Adrenal gland (tissue), 5 donors: ENCODE results near the gene TTLL10.

Experiments
- CTCF ChIP-seq, 6 experiments: fragments of 450-650 bp in 4 of 6; fragments of 200-600 bp in 2 of 6; sonication (generic) in 1 of 6; IDR thresholded peaks; 1 replicate in 5 of 6; 2 replicates in 1 of 6; pipeline versions ENCODE4 v1.5.1 to v1.8.0; 2016 to 2021; ENCODE audit warnings: antibody characterized with exemption in 6 of 6, mild to moderate bottlenecking in 2 of 6, moderate library complexity in 1 of 6
- POLR2A ChIP-seq, 2 donors: fragments of 450-650 bp; IDR thresholded peaks; one replicate each; pipeline ENCODE4 v1.6.1; 2017; ENCODE audit warnings: antibody characterized with exemption in 2 of 2, mild to moderate bottlenecking in 2 of 2, moderate library complexity in 1 of 2
- donor health status: DM: no; HTN: no; CAD: no.

- TF ChIP-seq CTCF (IDR thresholded peaks at IDR 0.05) (no peak), POLR2A (IDR thresholded peaks at IDR 0.05) (no peak)
Measured at GRCh38 chr1:1194723-1195122, 21.0 kb downstream of the TTLL10 start.
